Activated naive CD4-positive, alpha-beta T cell treated with anti-CD3 and anti-CD28 coated beads for 36 hours (primary cell): Measurements from ENCODE around the gene AMIGO3. TPM values are rescaled to one million over a fixed set of nuclear protein-coding genes. Genes with fewer than 3 reads are reported as not detected.
A peak's percentile ranks its signal among the peaks of the same experiment; 100 is the strongest.
"Not testable (repeated sequence)": the region's sequence is repeated elsewhere in the genome, so short reads cannot be mapped to it uniquely, and the experiment has no call there.

Experiments used
- CTCF ChIA-PET: fragments of 350-600 bp; sonication (Branson Sonifier 250); formaldehyde crosslinking; loops from one replicate; lab custom pipeline; 2021; ENCODE audit warnings: antibody characterized with exemption; lab: Charles Lee
- DNase-seq: peaks from one replicate; pipeline ENCODE4 v3.0.0-alpha.2; 2020
- H3K27ac Mint-ChIP-seq: one replicate; pipeline ENCODE4 v1.8.0; 2021; ENCODE audit warnings: mild to moderate bottlenecking, mixed read lengths
- H3K27me3 Mint-ChIP-seq: one replicate; pipeline ENCODE4 v1.8.0; 2021; ENCODE audit warnings: low read depth, mixed read lengths
- H3K36me3 Mint-ChIP-seq: one replicate; pipeline ENCODE4 v1.8.0; 2021; ENCODE audit warnings: low read depth, mixed read lengths
- H3K4me1 Mint-ChIP-seq: one replicate; pipeline ENCODE4 v1.8.0; 2021; ENCODE audit warnings: low read depth, mixed read lengths
- H3K4me3 Mint-ChIP-seq: one replicate; pipeline ENCODE4 v1.8.0; 2021; ENCODE audit warnings: mild to moderate bottlenecking, moderate library complexity, mixed read lengths
- H3K9me3 Mint-ChIP-seq: one replicate; pipeline ENCODE4 v1.8.0; 2021; ENCODE audit warnings: mixed read lengths
- intact Hi-C: fragments of 100-400 bp; cut with micrococcal nuclease; formaldehyde crosslinking; loops from one replicate; pipeline ENCODE4 v1.15.1; 2023
- total RNA-seq, 2 experiments: library from RNA; stranded (reverse); gene quantifications; one replicate each; pipeline ENCODE4 v1.2.3, GENCODE V29; 2021

AMIGO3 gene, protein sequence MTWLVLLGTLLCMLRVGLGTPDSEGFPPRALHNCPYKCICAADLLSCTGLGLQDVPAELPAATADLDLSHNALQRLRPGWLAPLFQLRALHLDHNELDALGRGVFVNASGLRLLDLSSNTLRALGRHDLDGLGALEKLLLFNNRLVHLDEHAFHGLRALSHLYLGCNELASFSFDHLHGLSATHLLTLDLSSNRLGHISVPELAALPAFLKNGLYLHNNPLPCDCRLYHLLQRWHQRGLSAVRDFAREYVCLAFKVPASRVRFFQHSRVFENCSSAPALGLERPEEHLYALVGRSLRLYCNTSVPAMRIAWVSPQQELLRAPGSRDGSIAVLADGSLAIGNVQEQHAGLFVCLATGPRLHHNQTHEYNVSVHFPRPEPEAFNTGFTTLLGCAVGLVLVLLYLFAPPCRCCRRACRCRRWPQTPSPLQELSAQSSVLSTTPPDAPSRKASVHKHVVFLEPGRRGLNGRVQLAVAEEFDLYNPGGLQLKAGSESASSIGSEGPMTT
- total RNA-seq: not detected

DNA sequence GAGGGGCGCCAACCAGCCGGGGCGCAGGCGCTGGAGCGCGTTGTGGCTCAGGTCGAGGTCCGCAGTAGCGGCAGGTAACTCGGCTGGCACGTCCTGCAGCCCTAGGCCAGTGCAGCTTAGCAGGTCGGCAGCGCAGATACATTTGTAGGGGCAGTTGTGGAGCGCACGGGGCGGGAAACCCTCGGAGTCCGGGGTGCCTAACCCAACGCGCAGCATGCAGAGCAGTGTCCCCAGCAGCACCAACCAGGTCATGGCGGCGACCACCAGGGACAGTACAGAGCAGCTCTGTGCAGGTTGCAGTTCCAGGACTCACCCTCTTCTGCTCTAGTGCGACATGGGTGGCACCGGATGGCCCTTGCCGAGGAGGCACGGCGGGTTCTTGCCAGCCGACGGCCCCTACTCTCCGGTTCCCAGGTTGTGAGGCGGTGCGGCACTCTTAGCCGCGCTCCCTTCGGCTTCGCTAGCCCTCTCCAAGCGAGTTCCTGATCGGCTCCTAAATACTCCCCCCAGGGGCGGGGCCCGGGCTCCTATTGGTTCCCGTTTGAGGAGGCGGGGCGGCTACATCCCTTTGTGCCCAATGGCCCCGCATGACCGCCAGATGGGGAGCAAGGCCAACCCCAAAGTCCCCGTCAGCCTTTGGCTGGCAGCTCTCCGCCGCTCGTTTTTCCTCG lies at the start of gene AMIGO3:
Gene AMIGO3 (minus strand): TSS at position 471 of the 671 bp plus-strand sequence. CDS start 219 bp downstream, at position 252.
- intact Hi-C loops: loop anchor here (1.0 to 2.0 kb wide), 3 partner anchors 67 to 185 kb away; partner anchors contain the start of gene IP6K1
- H3K9me3 Mint-ChIP-seq: no peaks in the 10 kb centered on the region
- H3K4me3 Mint-ChIP-seq: peak within 1 kb of the TSS; percentile 76

GRCh38 chr3:49763981-49764380 lies 44.5 kb upstream of the AMIGO3 start:
- intact Hi-C loops: no loop called here
- CTCF ChIA-PET: no interaction called here

More for the DNA sequence above, at the start of gene AMIGO3:
- CTCF ChIA-PET: interaction anchor here (0.5 to 2.5 kb wide), 5 partner anchors 8 to 179 kb away, joined by 3 to 7 read pairs (median 4); no protein-coding TSS in a partner anchor
- Mint-ChIP-seq H3K4me1 (peaks cover 33% of the 10 kb centered on the region), H3K27ac (peak within 1 kb of the TSS; percentile 24), H3K27me3 (no peaks in the 10 kb centered on the region), H3K36me3 (peaks cover 10% of the 10 kb centered on the region)
- DNase-seq: peak; percentile 92

GRCh38 chr3:49761661-49762060 lies 42.2 kb upstream of the AMIGO3 start:
- Mint-ChIP-seq H3K9me3 (no peaks in the 10 kb centered on the region), H3K36me3 (peaks cover 3% of the 10 kb centered on the region), H3K27me3 (no peaks in the 10 kb centered on the region), H3K27ac (no peak overlapping the region), H3K4me1 (peaks cover 9% of the 10 kb centered on the region), H3K4me3 (no peak overlapping the region)
- no peak for DNase-seq
- CTCF ChIA-PET: no interaction called here
- intact Hi-C loops: no loop called here

More at GRCh38 chr3:49763981-49764380, 44.5 kb upstream of the AMIGO3 start:
- Mint-ChIP-seq H3K9me3 (no peaks in the 10 kb centered on the region), H3K27ac (no peak overlapping the region), H3K36me3 (peaks cover 3% of the 10 kb centered on the region), H3K4me1 (peaks cover 10% of the 10 kb centered on the region), H3K27me3 (no peaks in the 10 kb centered on the region), H3K4me3 (no peak overlapping the region)
- DNase-seq: no peak

DNA sequence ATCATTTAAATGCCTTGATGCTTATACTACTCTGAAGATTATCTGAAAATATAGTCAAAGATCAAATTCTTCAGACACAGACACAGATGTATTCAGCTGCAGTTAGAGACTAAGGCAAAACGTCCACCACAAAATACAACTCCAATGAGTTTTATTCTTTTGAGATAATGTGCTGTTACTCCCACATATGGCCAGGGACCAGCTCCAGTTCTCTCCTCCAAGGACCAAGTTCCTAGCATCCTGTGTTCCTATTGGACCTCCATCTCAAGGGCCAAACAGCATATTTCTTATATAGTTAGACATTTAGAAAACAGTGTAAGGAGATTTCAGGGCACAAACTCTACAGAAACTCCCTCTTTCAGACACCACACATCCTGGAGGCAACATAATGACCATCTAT lies 39.7 kb upstream of the AMIGO3 start:
- CTCF ChIA-PET: no interaction called here
- no peaks in the 10 kb centered on the region for H3K27me3 Mint-ChIP-seq
- intact Hi-C loops: no loop called here
- H3K4me1 Mint-ChIP-seq: peaks cover 20% of the 10 kb centered on the region
- no peaks in the 10 kb centered on the region for H3K9me3 Mint-ChIP-seq
- H3K4me3 Mint-ChIP-seq: no peak overlapping the region
- H3K27ac Mint-ChIP-seq: no peak overlapping the region
- peaks cover 1% of the 10 kb centered on the region for H3K36me3 Mint-ChIP-seq
- no peak for DNase-seq

DNA sequence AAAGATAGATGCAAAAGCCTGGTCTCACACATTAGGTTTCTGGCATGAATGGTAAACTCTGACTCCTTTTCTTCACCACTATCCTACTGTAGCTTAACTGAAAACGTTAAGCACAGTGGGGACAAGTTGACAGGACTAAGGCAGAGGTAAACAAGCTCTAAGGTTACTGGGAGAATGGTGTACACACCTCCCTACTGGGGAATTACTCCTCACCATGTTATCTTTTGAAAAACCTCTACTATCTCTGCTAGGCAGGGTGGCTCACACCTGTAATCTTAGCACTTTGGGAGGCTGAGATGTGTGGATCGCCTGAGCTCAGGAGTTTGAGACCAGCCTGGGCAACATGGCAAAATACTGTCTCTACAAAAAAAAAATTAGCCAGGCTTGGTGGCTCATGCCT lies 37.7 kb upstream of the AMIGO3 start:
- no peak for DNase-seq
- CTCF ChIA-PET: interaction anchor here (0.6 kb wide), 1 partner anchor 196 kb away, joined by 3 read pairs; no protein-coding TSS in a partner anchor
- H3K4me3 Mint-ChIP-seq: no peak overlapping the region
- H3K9me3 Mint-ChIP-seq: no peaks in the 10 kb centered on the region
- no peak overlapping the region for H3K27ac Mint-ChIP-seq
- H3K27me3 Mint-ChIP-seq: no peaks in the 10 kb centered on the region
- H3K36me3 Mint-ChIP-seq: no peaks in the 10 kb centered on the region
- H3K4me1 Mint-ChIP-seq: peaks cover 24% of the 10 kb centered on the region
- intact Hi-C loops: no loop called here

- CTCF ChIA-PET: interaction anchor here (1.4 kb wide), 1 partner anchor 12 kb away, joined by 3 read pairs; no protein-coding TSS in a partner anchor
- no peak overlapping the region for H3K27ac Mint-ChIP-seq
- H3K36me3 Mint-ChIP-seq: no peaks in the 10 kb centered on the region
- H3K27me3 Mint-ChIP-seq: no peaks in the 10 kb centered on the region
- H3K9me3 Mint-ChIP-seq: no peaks in the 10 kb centered on the region
- no peak overlapping the region for H3K4me3 Mint-ChIP-seq
- intact Hi-C loops: no loop called here
- peaks cover 24% of the 10 kb centered on the region for H3K4me1 Mint-ChIP-seq
- no peak for DNase-seq
Observed at GRCh38 chr3:49756036-49756435, 36.6 kb upstream of the AMIGO3 start.

- Mint-ChIP-seq H3K27ac (no peak overlapping the region), H3K27me3 (no peaks in the 10 kb centered on the region), H3K4me1 (peaks cover 26% of the 10 kb centered on the region), H3K4me3 (no peak overlapping the region), H3K36me3 (no peaks in the 10 kb centered on the region), H3K9me3 (no peaks in the 10 kb centered on the region)
- DNase-seq: no peak
- CTCF ChIA-PET: interaction anchor here (1.4 kb wide), 1 partner anchor 10 kb away, joined by 3 read pairs; no protein-coding TSS in a partner anchor
- intact Hi-C loops: no loop called here
Observed at GRCh38 chr3:49754536-49754935, 35.1 kb upstream of the AMIGO3 start.

DNA sequence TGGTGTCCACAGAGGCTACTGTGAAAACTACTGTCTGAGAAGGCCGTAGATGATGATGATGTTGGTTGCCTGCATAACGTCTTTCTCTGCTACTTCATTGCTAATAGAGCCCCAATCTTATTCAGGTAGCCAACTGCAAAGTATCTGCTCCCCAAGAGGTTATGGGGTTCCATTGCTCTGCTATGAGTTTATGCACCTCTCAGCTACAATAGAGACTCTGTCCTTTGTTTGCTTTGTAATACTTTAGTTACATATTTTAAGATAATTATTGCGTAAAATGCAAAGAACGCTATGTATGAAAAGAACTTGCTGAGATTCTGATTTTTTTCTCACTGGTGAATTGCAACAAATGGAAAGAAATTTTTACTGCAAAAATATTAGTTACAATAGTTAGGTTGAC lies 32.0 kb upstream of the AMIGO3 start:
- Mint-ChIP-seq H3K4me3 (no peak overlapping the region), H3K36me3 (peaks cover 3% of the 10 kb centered on the region), H3K27ac (no peak overlapping the region), H3K9me3 (no peaks in the 10 kb centered on the region), H3K27me3 (no peaks in the 10 kb centered on the region), H3K4me1 (peaks cover 19% of the 10 kb centered on the region)
- no peak for DNase-seq
- intact Hi-C loops: no loop called here
- CTCF ChIA-PET: no interaction called here

GRCh38 chr3:49750056-49750455 lies 30.6 kb upstream of the AMIGO3 start:
- CTCF ChIA-PET: no interaction called here
- Mint-ChIP-seq H3K9me3 (no peaks in the 10 kb centered on the region), H3K4me1 (peaks cover 13% of the 10 kb centered on the region), H3K4me3 (no peak overlapping the region), H3K36me3 (peaks cover 4% of the 10 kb centered on the region), H3K27me3 (no peaks in the 10 kb centered on the region), H3K27ac (no peak overlapping the region)
- DNase-seq: no peak
- intact Hi-C loops: no loop called here

- H3K9me3 Mint-ChIP-seq, H3K4me1 Mint-ChIP-seq, intact Hi-C loops, H3K36me3 Mint-ChIP-seq, H3K27ac Mint-ChIP-seq, H3K4me3 Mint-ChIP-seq, H3K27me3 Mint-ChIP-seq, DNase-seq: not testable (repeated sequence)
- CTCF ChIA-PET: interaction anchor here (0.6 kb wide), 1 partner anchor 66 kb away, joined by 5 read pairs; no protein-coding TSS in a partner anchor
Observed at GRCh38 chr3:49748874-49749273, 29.4 kb upstream of the AMIGO3 start.

- H3K27me3 Mint-ChIP-seq: no peaks in the 10 kb centered on the region
Observed at GRCh38 chr3:49747792-49748480, 28.5 kb upstream of the AMIGO3 start.

DNA sequence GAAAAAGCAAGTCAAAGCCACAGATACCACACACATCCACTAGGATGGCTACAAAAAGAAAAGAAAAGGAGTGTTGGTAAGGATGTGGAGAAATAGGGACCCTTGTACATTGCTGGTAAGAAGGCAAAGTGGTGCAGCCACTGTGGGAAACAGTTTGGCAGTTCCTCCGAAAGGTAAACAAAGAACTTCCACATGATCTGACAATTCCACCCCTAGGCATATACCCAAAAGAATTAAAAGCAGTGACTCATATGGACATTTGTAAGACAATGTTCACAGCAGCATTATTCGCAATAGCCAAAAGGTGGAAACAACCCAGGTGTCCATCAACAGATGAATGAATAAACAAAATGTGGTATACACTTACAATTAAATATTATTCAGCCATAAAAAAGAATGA lies 26.5 kb upstream of the AMIGO3 start:
- Mint-ChIP-seq H3K4me3 (no peak overlapping the region), H3K27me3 (no peaks in the 10 kb centered on the region), H3K36me3 (peaks cover 8% of the 10 kb centered on the region), H3K9me3 (no peaks in the 10 kb centered on the region), H3K27ac (no peak overlapping the region), H3K4me1 (peaks cover 6% of the 10 kb centered on the region)
- no peak for DNase-seq
- CTCF ChIA-PET: no interaction called here
- intact Hi-C loops: no loop called here

More at GRCh38 chr3:49747792-49748480, 28.5 kb upstream of the AMIGO3 start:
- Mint-ChIP-seq H3K36me3 (peaks cover 8% of the 10 kb centered on the region), H3K4me1 (peaks cover 6% of the 10 kb centered on the region), H3K4me3 (no peak overlapping the region), H3K9me3 (no peaks in the 10 kb centered on the region), H3K27ac (no peak overlapping the region)
- no peak for DNase-seq
- intact Hi-C loops: no loop called here
- CTCF ChIA-PET: no interaction called here
